ENCODE data around the gene B4GALNT1. TPM values are rescaled to one million over a fixed set of nuclear protein-coding genes. Genes with fewer than 3 reads are reported as not detected.

Gene B4GALNT1
- total RNA-seq, 1 donor from 2014 or later: 1.1 TPM

GRCh38 chr12:57581802-57582201 lies 51.2 kb downstream of the B4GALNT1 start:
- no peak for TF ChIP-seq CTCF (IDR thresholded peaks at IDR 0.05; ENCODE audit: unreplicated experiment)
- no peak overlapping the region for H3K27ac Mint-ChIP-seq

GRCh38 chr12:57580466-57580795 lies 52.6 kb downstream of the B4GALNT1 start:
- no peak overlapping the region for H3K27ac Mint-ChIP-seq
- H3K4me3 Mint-ChIP-seq (ENCODE audit: low read depth): no peak overlapping the region
- peaks cover 20% of the 10 kb centered on the region for H3K27me3 Mint-ChIP-seq
- no peaks in the 10 kb centered on the region for H3K36me3 Mint-ChIP-seq (ENCODE audit: insufficient read depth)
- H3K4me1 Mint-ChIP-seq (ENCODE audit: low read depth): no peaks in the 10 kb centered on the region
- no peak for TF ChIP-seq CTCF (IDR thresholded peaks at IDR 0.05; ENCODE audit: unreplicated experiment)
- DNase-seq (ENCODE audit: low spot score, unreplicated experiment): no peak
- no peaks in the 10 kb centered on the region for H3K9me3 Mint-ChIP-seq (ENCODE audit: low read depth)

More at GRCh38 chr12:57581802-57582201, 51.2 kb downstream of the B4GALNT1 start:
- no peak for DNase-seq (ENCODE audit: low spot score, unreplicated experiment)
- no peak overlapping the region for H3K4me3 Mint-ChIP-seq (ENCODE audit: low read depth)
- H3K27me3 Mint-ChIP-seq: peaks cover 22% of the 10 kb centered on the region
- H3K4me1 Mint-ChIP-seq (ENCODE audit: low read depth): no peaks in the 10 kb centered on the region
- no peaks in the 10 kb centered on the region for H3K9me3 Mint-ChIP-seq (ENCODE audit: low read depth)
- H3K36me3 Mint-ChIP-seq (ENCODE audit: insufficient read depth): no peaks in the 10 kb centered on the region

- Mint-ChIP-seq H3K27ac (no peak overlapping the region), H3K27me3 (peaks cover 14% of the 10 kb centered on the region), H3K9me3 (ENCODE audit: low read depth) (no peaks in the 10 kb centered on the region), H3K4me1 (ENCODE audit: low read depth) (no peaks in the 10 kb centered on the region), H3K36me3 (ENCODE audit: insufficient read depth) (no peaks in the 10 kb centered on the region), H3K4me3 (ENCODE audit: low read depth) (no peak overlapping the region)
- no peak for TF ChIP-seq CTCF (IDR thresholded peaks at IDR 0.05; ENCODE audit: unreplicated experiment)
- DNase-seq (ENCODE audit: low spot score, unreplicated experiment): no peak
Observed at GRCh38 chr12:57579677-57580465, 53.1 kb downstream of the B4GALNT1 start.

- TF ChIP-seq CTCF (IDR thresholded peaks at IDR 0.05; ENCODE audit: unreplicated experiment): no peak
- no peak for DNase-seq (ENCODE audit: low spot score, unreplicated experiment)
- Mint-ChIP-seq H3K36me3 (ENCODE audit: insufficient read depth) (no peaks in the 10 kb centered on the region), H3K27me3 (peaks cover 6% of the 10 kb centered on the region), H3K27ac (no peak overlapping the region), H3K9me3 (ENCODE audit: low read depth) (no peaks in the 10 kb centered on the region), H3K4me1 (ENCODE audit: low read depth) (no peaks in the 10 kb centered on the region), H3K4me3 (ENCODE audit: low read depth) (no peak overlapping the region)
Observed at GRCh38 chr12:57579011-57579410, 54.0 kb downstream of the B4GALNT1 start.

GRCh38 chr12:57577981-57578758 lies 54.8 kb downstream of the B4GALNT1 start:
- no peaks in the 10 kb centered on the region for H3K9me3 Mint-ChIP-seq (ENCODE audit: low read depth)
- peaks cover 2% of the 10 kb centered on the region for H3K27me3 Mint-ChIP-seq
- DNase-seq (ENCODE audit: low spot score, unreplicated experiment): no peak
- no peak overlapping the region for H3K27ac Mint-ChIP-seq
- no peak overlapping the region for H3K4me3 Mint-ChIP-seq (ENCODE audit: low read depth)
- H3K4me1 Mint-ChIP-seq (ENCODE audit: low read depth): no peaks in the 10 kb centered on the region
- no peaks in the 10 kb centered on the region for H3K36me3 Mint-ChIP-seq (ENCODE audit: insufficient read depth)
- no peak for TF ChIP-seq CTCF (IDR thresholded peaks at IDR 0.05; ENCODE audit: unreplicated experiment)
